Subcutaneous adipose tissue (tissue), 4 donors: ENCODE data around the gene TLX2. TPM values are rescaled to one million over a fixed set of nuclear protein-coding genes. Genes with fewer than 3 reads are reported as not detected.

Source experiments
- total RNA-seq, 4 donors: library from RNA; depleted of rRNA; stranded (reverse); fragments of >200 nt; gene quantifications; one replicate each; pipeline ENCODE4 v1.1.0, GENCODE V29; 2016

TLX2 gene
- total RNA-seq, 4 donors from 2014 or later: not detected

Other genes with a start within 250 kb of the TLX2 start
- gene SLC4A5, start 171.0 kb upstream of the TLX2 start, total RNA-seq: 1 to 10 TPM; 2.2 to 8.7 (median 5.1) TPM
- gene DCTN1, start 134.1 kb upstream of the TLX2 start, total RNA-seq: 100 to 1,000 TPM in 2 of 4 donors, 10 to 100 TPM in 2; 78.7 to 131 (median 100) TPM
- 1 to 10 TPM in 1 of 4 donors, under 1 TPM in 1, not detected in 2; 0.88 to 1.4 TPM for gene C2orf81, start 92.8 kb upstream of the TLX2 start, total RNA-seq
- 1 to 10 TPM; 2.1 to 8.1 (median 5.8) TPM for gene WDR54, start 92.7 kb upstream of the TLX2 start, total RNA-seq
- gene RTKN, start 72.5 kb upstream of the TLX2 start, total RNA-seq: 10 to 100 TPM in 1 of 4 donors, 1 to 10 TPM in 3; 1.8 to 11.2 (median 8.2) TPM
- gene INO80B, start 59.4 kb upstream of the TLX2 start, total RNA-seq: 10 to 100 TPM in 2 of 4 donors, 1 to 10 TPM in 1, under 1 TPM in 1; 0.65 to 29.4 (median 12.4) TPM
- gene WBP1, start 56.0 kb upstream of the TLX2 start, total RNA-seq: 10 to 100 TPM; 18.9 to 55.3 (median 47.8) TPM
- gene MOGS, start 49.1 kb upstream of the TLX2 start, total RNA-seq: 10 to 100 TPM; 16.5 to 41.3 (median 29.0) TPM
- 10 to 100 TPM; 31.3 to 41.8 (median 33.5) TPM for gene MRPL53, start 41.8 kb upstream of the TLX2 start, total RNA-seq
- gene CCDC142, start 31.5 kb upstream of the TLX2 start, total RNA-seq: 10 to 100 TPM; 10.4 to 30.0 (median 16.8) TPM
- gene TTC31, start 31.4 kb upstream of the TLX2 start, total RNA-seq: 10 to 100 TPM; 13.0 to 34.9 (median 25.5) TPM
- gene LBX2, start 14.8 kb upstream of the TLX2 start, total RNA-seq: 1 to 10 TPM in 3 of 4 donors, not detected in 1; 2.9 to 4.4 (median 4.1) TPM
- gene PCGF1, start 6.8 kb upstream of the TLX2 start, total RNA-seq: 10 to 100 TPM in 2 of 4 donors, 1 to 10 TPM in 2; 6.4 to 17.8 (median 10.8) TPM
- not detected for gene DQX1, start 11.8 kb downstream of the TLX2 start, total RNA-seq
- gene AUP1, start 15.3 kb downstream of the TLX2 start, total RNA-seq: 100 to 1,000 TPM in 3 of 4 donors, 10 to 100 TPM in 1; 96.9 to 109 (median 102) TPM
- gene HTRA2, start 15.5 kb downstream of the TLX2 start, total RNA-seq: 10 to 100 TPM; 15.2 to 43.8 (median 42.9) TPM
- 10 to 100 TPM in 2 of 4 donors, 1 to 10 TPM in 2; 5.2 to 22.4 (median 9.2) TPM for gene LOXL3, start 39.5 kb downstream of the TLX2 start, total RNA-seq
- 10 to 100 TPM; 11.1 to 50.2 (median 42.7) TPM for gene DOK1, start 40.3 kb downstream of the TLX2 start, total RNA-seq
- 1 to 10 TPM in 3 of 4 donors, under 1 TPM in 1; 0.33 to 3.9 (median 2.0) TPM for gene M1AP, start 133.9 kb downstream of the TLX2 start, total RNA-seq
- gene SEMA4F, start 139.8 kb downstream of the TLX2 start, total RNA-seq: 1 to 10 TPM; 3.4 to 8.5 (median 3.6) TPM